Central memory CD8-positive, alpha-beta T cell (primary cell): ENCODE results near the gene CXCL5.
"Not testable (repeated sequence)": the region's sequence is repeated elsewhere in the genome, so short reads cannot be mapped to it uniquely, and the experiment has no call there.

Source experiments
- ATAC-seq: fragments of 150-1000 bp; cut with Tn5 transposase; replicated peaks from 2 replicates; pipeline ENCODE4 v1.10.0; 2022; ENCODE audit warnings: mild to moderate bottlenecking, moderate FRiP score, moderate number of reproducible peaks; ENCODE audit not compliant: poor library complexity, severe bottlenecking; ENCODE audit errors: extremely low read depth
- DNase-seq, 2 donors: peaks; one replicate each; pipeline ENCODE4 v3.0.0; 2021; ENCODE audit warnings: low spot score in 2 of 2
- H3K27ac Mint-ChIP-seq: one replicate; pipeline ENCODE4 v1.8.0; 2022; ENCODE audit warnings: low read depth, mild to moderate bottlenecking, moderate library complexity, mixed read lengths
- H3K27me3 Mint-ChIP-seq: one replicate; pipeline ENCODE4 v1.8.0; 2022; ENCODE audit warnings: mixed read lengths
- H3K36me3 Mint-ChIP-seq: one replicate; pipeline ENCODE4 v1.8.0; 2022; ENCODE audit warnings: mild to moderate bottlenecking, moderate library complexity, mixed read lengths; ENCODE audit not compliant: insufficient read depth
- H3K4me1 Mint-ChIP-seq: one replicate; pipeline ENCODE4 v1.8.0; 2022; ENCODE audit warnings: mixed read lengths
- H3K4me3 Mint-ChIP-seq: one replicate; pipeline ENCODE4 v1.8.0; 2022; ENCODE audit warnings: mild to moderate bottlenecking, moderate library complexity, mixed read lengths
- H3K9me3 Mint-ChIP-seq: one replicate; pipeline ENCODE4 v1.8.0; 2022; ENCODE audit warnings: mixed read lengths

Gene CXCL5

GRCh38 chr4:73950376-73950920, 48.0 kb downstream of the CXCL5 start:
- not testable (repeated sequence) for ATAC-seq, DNase-seq, H3K4me3 Mint-ChIP-seq, H3K36me3 Mint-ChIP-seq, H3K4me1 Mint-ChIP-seq, H3K27me3 Mint-ChIP-seq, H3K27ac Mint-ChIP-seq
- H3K9me3 Mint-ChIP-seq: peaks cover 19% of the 10 kb centered on the region

GRCh38 chr4:73948990-73949706, 49.3 kb downstream of the CXCL5 start:
- no peak for ATAC-seq
- Mint-ChIP-seq H3K4me1 (no peaks in the 10 kb centered on the region), H3K9me3 (peaks cover 12% of the 10 kb centered on the region)

GRCh38 chr4:73948291-73948690, 50.2 kb downstream of the CXCL5 start:
- H3K27me3 Mint-ChIP-seq: peaks cover 28% of the 10 kb centered on the region
- no peaks in the 10 kb centered on the region for H3K36me3 Mint-ChIP-seq
- ATAC-seq: no peak
- no peak overlapping the region for H3K4me3 Mint-ChIP-seq
- H3K9me3 Mint-ChIP-seq: peaks cover 12% of the 10 kb centered on the region
- DNase-seq: no peak
- H3K27ac Mint-ChIP-seq: no peak overlapping the region
- no peaks in the 10 kb centered on the region for H3K4me1 Mint-ChIP-seq

More at GRCh38 chr4:73948990-73949706, 49.3 kb downstream of the CXCL5 start:
- DNase-seq: no peak
- no peak overlapping the region for H3K4me3 Mint-ChIP-seq
- H3K36me3 Mint-ChIP-seq: no peaks in the 10 kb centered on the region
- H3K27me3 Mint-ChIP-seq: peaks cover 20% of the 10 kb centered on the region
- H3K27ac Mint-ChIP-seq: no peak overlapping the region

DNA sequence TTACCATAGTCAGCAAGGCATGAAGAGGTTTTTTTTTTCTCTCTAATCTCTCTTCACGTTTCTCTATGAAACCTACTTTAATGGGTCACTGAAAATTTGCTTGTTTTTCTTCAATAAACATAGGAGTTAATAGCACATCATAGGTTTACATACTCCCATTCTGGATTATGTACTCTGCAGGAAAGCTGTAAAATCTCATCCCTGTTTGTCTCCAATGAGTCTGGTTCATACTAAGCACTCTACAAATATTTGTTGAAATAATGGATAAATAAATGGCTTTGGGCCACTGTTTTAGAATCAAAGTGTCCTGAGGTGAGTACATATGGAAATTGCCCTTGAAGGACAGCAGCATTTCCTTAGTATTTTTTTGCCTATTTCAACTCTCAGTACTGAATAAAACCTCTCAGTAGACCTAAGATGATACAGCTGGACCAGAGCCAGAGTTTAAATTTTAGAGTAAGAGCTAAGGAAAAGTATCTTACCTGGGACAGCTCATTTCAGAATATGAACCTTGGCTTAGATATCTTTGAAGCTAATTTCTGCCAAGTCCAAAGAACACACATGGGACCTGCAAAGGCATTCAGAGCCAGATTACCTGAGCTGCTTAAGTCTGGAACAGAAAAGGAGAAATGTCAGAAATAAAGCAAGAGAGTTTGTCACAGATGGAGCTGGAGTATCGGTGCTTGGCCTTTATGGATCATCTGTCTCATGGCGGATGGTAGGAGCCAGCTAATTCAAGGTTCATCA, 51.1 kb downstream of the CXCL5 start:
- DNase-seq (no peak), ATAC-seq (no peak)
- Mint-ChIP-seq H3K27me3 (peaks cover 30% of the 10 kb centered on the region), H3K27ac (no peak overlapping the region), H3K9me3 (peaks cover 7% of the 10 kb centered on the region), H3K4me3 (no peak overlapping the region), H3K36me3 (no peaks in the 10 kb centered on the region), H3K4me1 (no peaks in the 10 kb centered on the region)

DNA sequence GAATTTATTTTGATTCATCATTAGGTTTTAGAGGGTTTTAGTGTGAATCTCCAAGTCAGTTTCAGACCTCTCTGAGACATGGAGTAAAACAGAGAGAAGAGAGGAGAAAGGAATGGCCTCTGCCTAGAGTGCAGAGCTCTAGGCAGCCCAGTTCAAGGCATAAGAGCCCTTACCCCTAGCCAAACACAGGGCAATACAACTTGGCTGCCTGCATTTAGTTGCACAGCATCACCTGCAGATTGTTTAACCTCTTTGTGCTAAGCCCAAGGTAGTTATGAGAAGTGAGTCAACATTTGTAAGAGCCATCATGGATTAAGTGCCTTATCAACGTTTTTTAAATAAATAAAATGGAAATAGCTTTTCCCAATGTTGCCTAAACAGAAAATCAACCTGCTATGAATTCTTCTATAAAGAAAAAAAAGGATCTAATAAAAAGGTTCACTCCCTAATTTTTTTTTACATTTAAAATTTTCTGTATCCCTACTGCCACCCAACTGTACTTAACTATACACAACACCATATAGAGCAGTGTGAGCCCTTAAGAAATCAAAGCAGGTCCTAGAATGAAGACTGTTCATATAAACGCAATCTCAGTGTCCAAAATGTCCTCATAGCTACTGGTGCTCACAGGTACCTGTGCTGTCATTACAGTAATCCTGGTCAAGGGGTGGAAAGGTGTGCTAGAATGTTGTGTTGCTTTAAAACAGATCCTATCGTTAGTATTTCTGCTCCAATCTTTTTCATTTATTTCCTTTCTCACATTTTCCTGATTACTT, 52.6 kb downstream of the CXCL5 start:
- DNase-seq (no peak), ATAC-seq (no peak)
- H3K4me3 Mint-ChIP-seq: no peak overlapping the region
- peaks cover 7% of the 10 kb centered on the region for H3K9me3 Mint-ChIP-seq
- no peaks in the 10 kb centered on the region for H3K36me3 Mint-ChIP-seq
- H3K27ac Mint-ChIP-seq: no peak overlapping the region
- no peaks in the 10 kb centered on the region for H3K4me1 Mint-ChIP-seq
- H3K27me3 Mint-ChIP-seq: peaks cover 30% of the 10 kb centered on the region
